NCI-H2227 treated with DMSO at 0.1 percent for 48 hours (cell line): ENCODE results near the gene GPC1.
A peak's percentile ranks its signal among the peaks of the same experiment; 100 is the strongest.
"Not testable (repeated sequence)": the region's sequence is repeated elsewhere in the genome, so short reads cannot be mapped to it uniquely, and the experiment has no call there.

Experiments used
- DNase-seq: peaks from one replicate; lab custom pipeline; 2025; lab: John Stamatoyannopoulos, UW

GPC1 gene

DNA sequence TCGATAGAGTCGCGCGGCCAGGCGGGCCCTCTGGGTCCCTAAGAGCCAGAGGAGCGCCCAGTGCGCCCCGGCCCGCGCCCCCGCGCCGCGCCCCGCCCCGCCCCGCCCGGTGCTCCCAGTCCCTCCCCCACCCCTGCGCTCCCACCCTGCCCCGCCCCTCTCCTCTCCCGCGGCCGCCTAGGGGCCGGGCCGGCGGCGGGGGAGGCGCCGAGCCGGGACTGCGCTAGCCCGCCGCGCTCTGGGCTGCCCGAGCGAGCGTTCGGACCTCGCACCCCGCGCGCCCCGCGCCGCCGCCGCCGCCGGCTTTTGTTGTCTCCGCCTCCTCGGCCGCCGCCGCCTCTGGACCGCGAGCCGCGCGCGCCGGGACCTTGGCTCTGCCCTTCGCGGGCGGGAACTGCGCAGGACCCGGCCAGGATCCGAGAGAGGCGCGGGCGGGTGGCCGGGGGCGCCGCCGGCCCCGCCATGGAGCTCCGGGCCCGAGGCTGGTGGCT is at the start of gene GPC1:
TSS of gene GPC1 (plus strand) at position 207 of the 491 bp plus-strand sequence. CDS start at position 463, 256 bp downstream.
- DNase-seq = peak; percentile 66

- no peak for DNase-seq
Measured at GRCh38 chr2:240386326-240386725, 49.1 kb upstream of the GPC1 start.

DNA sequence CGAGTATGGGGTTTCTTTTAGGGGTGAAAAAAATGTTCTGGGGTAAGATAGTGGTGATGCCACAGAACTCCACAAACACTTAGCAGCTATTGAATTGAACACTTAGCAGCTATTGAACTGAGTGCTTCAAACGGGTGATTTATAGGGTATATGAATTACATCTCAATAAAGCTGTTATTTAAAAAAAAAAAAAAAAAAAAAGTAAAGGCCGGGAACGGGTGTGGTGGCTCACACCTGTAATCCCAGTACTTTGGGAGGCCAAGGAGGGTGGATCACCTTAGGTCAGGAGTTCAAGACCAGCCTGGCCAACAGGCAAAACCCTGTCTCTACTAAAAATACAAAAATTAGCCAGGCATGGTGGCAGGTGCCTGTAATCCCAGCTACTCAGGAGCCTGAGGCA is 48.7 kb upstream of the GPC1 start:
- DNase-seq = not testable (repeated sequence)

- DNase-seq = no peak
Measured at GRCh38 chr2:240387325-240387668, 48.2 kb upstream of the GPC1 start.

GRCh38 chr2:240387669-240388358 is 47.6 kb upstream of the GPC1 start:
- no peak for DNase-seq

DNA sequence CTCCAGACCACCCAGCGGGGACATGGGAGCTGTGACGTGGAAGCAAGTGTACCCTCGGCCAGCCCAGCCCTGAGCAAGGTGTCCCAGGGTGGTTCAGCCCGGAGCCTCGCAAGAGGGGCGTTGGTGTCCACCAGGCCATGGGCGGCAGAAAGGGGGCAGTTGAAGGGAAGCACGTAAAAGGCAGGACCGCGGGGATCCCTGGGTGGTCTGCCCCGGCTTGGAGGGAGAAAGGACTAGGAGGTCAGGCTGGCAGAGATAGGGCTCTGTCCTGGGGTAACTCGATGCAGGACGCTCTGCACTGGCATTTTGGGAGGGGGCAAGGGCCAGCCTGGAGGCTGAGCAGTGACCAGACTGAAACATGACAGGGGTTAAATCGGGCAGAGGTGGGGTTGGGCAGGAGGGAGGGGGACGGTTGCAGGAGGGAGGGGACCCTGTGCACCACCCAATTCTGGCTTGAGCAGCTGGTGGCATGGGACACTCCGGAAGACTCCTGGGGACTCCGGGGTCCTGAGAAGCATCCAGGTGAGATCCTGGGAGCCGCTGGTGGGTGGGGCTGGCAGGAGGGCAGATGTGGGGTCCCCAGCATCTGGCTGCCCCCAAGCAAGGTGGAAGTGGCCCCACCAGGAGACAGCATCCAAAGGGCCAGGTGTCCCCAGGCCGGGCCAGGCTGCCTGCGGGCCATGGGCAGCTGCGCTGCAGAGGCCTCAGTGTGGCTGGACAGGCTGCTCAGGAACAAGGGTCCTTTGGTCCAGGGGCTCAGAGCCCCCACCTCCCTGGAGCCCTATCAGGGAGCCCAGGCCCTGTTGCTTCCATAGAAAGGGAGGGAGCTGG is 46.8 kb upstream of the GPC1 start:
- DNase-seq = no peak

DNA sequence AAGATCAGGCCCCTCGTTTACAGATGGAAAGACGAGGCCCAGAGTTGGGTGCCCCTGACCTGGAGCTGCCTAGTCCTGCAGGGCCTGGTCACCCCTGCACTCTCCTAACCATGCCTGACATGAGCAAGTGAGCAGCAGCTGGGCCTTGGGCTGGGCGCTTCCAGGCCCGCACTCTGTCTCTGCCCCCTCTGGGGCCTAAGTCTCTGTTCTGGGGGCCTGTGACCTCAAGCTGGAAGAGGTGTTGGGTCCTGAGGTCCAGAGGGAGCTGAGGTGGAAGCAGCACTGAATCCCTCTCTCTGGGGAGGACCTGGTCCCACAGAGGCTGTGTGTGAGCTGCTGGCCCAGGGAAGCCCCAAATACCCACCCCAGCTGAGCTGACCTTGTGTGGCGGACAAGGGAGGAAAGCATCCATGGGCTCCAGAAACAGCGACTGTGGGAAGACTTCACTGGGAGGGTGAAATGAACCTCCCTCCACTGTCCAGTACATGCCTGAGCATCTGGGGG is 46.1 kb upstream of the GPC1 start:
- DNase-seq = no peak

GRCh38 chr2:240390091-240391073 is 45.1 kb upstream of the GPC1 start:
- no peak for DNase-seq

DNA sequence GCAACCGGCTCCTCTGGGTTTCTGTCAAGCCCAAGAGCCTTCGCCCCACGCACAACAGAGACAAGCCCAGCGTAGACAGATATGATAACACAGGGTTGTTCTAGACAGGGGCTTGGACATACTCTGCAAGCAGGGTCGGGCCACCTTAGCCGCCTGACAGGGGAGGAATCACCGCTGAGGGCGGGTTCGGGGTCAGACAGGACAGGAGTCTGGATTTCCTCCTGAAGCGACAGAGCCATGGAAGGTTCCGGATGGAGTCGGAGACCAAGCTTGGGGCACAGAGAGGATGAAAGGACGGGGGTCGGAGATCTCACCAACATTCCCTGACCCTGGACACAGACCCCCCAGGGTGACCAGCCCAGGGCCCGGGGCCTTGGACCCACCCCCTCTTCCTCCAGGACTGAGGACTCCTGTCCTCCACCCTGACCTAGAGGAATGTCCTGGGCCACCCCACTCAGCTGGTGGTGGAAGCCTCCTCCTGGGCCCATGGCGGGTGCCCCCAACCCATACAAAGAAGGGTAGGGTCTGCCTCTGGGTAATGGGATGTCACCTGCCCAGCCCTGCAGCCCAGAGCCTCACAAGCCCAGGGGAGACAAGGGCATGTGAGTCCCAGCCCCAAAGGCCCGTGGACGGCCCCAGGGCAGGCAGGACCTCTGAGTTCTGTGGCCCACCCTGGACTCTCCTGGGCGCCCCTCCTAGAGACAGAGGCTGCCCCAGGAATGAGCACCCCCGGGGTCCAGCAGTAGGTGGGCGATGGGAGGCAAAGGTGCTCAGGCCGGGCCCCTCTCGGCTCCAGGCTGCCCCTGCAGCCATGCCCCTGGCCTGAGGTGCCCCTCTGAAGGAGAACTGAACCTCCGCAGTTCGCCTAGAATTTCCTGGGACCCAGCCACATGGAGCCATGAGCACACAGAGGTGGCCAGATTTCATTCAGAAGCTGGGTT is 44.1 kb upstream of the GPC1 start:
- no peak for DNase-seq

- no peak for DNase-seq
Measured at GRCh38 chr2:240392084-240392947, 43.1 kb upstream of the GPC1 start.

GRCh38 chr2:240392948-240393830 is 42.3 kb upstream of the GPC1 start:
- no peak for DNase-seq

DNA sequence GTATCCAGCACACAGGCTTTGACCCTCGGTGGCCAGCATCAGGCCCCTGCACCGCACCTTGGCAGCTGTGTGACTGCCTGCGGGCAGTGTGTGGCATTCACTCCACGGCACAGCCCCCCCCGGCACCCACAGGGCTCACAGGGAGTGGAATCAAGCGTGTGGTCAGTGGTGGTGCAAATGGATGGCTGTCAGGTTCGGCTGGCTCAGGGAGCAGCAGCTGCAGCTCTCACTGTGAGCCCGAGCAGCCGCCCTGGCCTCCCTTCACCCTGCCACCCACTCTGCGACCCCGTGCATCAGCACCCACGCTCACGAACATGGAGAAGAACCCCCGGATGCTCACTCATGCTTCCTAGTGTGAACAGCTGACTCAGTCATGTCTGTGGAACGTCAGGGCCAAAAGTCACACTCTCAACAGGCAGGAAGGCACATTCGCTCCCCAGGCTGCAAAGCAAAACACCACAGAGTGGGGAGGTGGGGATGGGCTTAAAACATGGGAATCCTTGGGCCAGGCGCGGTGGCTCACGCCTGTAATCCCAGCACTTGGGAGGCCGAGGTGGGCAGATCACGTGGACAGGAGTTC is 41.5 kb upstream of the GPC1 start:
- DNase-seq = no peak

GRCh38 chr2:240394549-240394948 is 40.9 kb upstream of the GPC1 start:
- no peak for DNase-seq

DNA sequence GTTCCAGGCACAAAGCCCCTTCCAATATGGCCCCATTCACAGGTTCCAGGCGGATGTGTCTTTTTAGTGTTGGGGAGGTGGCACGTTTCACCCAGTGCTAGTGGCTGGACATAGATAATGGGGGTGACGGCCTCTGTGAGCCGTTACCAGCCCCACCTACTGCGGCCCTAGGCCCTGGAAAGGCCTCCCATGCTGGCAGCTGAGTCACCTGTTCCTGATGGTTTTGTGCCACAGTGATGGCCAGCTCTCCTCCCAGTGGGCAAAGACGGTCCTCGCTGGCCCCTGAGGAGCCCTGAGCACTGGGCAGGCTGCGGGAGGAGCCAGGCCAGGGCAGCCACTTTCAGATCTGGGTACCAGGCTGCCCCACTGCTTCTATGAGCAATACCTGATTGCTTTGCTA is 40.0 kb upstream of the GPC1 start:
- no peak for DNase-seq

DNA sequence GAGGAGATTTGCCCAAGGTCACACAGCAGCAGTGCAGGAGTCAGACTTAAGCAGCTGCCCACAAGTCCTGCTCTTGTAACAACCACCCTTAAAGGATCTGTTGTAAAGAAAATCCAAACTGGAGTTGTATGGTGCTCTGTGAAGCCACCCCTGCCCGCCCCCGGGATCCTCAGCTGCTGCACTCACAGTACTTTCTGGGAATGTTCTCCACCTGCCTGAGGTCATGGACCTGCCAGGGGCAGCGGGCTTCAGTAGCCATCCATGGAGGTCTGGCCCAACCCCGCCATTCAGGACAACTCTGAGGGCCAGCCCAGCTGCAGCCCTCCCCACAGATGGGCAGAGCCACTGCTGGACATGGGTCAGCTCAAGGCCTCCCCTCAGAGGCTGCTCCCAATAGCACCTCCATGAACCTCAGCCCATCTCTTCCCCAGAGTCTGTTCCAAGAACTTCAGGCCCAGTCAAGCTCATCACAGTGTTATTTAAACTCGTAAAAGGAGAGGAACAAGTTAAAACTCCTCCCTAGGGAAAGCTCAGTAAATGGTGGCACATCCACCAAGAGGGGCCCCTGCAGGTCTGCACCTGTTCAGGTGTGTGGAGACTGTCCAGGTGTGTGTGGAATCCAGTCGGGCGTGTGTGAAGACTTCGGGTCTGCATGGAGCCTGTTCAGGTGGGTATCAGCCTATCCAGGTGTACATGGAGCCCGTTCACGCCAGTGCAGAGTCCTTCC is 39.4 kb upstream of the GPC1 start:
- DNase-seq = no peak

DNA sequence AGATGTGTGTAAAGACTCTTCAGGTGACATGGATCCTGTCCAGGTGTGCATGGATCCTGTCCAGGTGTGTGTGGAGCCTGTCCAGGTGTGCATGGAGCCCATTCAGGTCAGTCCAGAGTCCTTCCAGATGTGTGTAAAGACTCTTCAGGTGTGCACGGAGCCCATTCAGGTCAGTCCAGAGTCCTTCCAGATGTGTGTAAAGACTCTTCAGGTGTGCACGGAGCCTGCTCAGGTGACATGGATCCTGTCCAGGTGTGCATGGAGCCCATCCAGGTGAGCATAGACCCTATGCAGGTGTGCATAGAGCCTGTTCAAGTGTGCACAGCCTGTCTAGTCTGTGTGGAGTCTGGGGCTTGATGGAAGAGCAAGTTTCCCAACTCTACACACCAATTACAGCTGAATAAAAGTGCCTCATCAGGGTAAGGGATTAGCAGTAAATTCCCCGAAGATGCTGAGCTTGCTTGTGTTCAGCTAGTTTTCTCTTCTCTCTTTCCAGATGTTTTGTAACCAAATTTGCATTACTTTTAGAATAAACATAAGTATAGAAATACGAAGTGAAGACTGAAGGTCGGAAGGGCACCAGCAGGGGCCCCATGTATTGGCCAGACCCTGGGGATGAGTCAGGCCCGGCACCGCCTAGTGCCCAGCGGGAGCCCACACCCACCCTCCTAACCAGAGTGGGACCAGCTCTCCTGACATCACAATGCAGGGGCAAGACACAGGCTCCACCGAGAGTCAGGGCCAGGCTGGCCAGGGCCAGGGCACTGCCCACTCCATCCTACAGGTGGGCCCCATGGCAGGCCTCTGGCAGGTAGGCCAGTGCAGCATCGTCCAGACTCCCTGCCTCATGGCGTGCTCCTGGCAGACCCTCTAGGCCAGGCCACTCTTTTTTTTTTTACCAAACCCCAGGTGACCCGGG is 38.6 kb upstream of the GPC1 start:
- DNase-seq = no peak

GRCh38 chr2:240397542-240397916 is 37.9 kb upstream of the GPC1 start:
- DNase-seq = no peak
